ENCODE results near the gene ZFYVE9. TPM values are rescaled to one million over a fixed set of nuclear protein-coding genes. Genes with fewer than 3 reads are reported as not detected.

Gene ZFYVE9
- total and polyA plus RNA-seq, 2 experiments from 2014 or later: 5.4 to 27.3 TPM

DNA sequence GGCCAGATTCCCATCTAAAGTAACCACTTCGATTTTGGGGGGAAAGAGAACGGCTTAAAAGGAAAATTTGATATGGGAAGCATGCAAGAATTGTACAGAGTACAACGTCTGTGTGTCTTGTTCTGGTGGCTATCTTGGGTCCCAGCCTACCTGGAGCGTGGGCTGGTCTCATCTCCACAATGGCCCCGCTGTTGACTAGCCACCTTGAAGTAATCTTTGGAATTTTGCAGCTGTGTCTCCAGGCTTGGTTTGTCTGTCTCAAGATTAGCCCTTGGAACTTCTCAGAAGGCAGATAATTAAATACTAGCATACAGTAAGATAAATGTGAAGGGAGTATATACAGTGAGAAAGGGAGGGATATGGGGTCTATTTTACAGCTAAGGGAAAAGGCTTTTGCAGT is 225.4 kb downstream of the ZFYVE9 start:
- Histone ChIP-seq H3K36me3 (ENCODE audit: insufficient read depth) (peaks cover 15% of the 10 kb centered on the region; the same call in 1 of the 2 replicates), H2AFZ (peak overlapping the region; percentile 97; the same call in 1 of the 2 replicates), H3K4me2 (peak overlapping the region; percentile 81; the same call in 1 of the 2 replicates), H4K20me1 (replicated peaks; ENCODE audit: insufficient read depth) (no peaks in the 10 kb centered on the region), H3F3A (replicated peaks; ENCODE audit: low read depth) (peaks cover 4% of the 10 kb centered on the region; the same call in 1 of the 2 replicates), H3K79me2 (replicated peaks; ENCODE audit: insufficient read depth) (peaks cover 11% of the 10 kb centered on the region; the same call in 1 of the 2 replicates), H3K4me1 (ENCODE audit: insufficient read depth) (peaks cover 21% of the 10 kb centered on the region), H3K27ac (ENCODE audit: low read depth) (no peak overlapping the region), H3K27me3 (ENCODE audit: insufficient read depth) (no peaks in the 10 kb centered on the region), H3K9me2 (ENCODE audit: insufficient read depth) (no peaks in the 10 kb centered on the region), H3K4me3 (peak overlapping the region; percentile 95)
- TF ChIP-seq, protein P1, sequence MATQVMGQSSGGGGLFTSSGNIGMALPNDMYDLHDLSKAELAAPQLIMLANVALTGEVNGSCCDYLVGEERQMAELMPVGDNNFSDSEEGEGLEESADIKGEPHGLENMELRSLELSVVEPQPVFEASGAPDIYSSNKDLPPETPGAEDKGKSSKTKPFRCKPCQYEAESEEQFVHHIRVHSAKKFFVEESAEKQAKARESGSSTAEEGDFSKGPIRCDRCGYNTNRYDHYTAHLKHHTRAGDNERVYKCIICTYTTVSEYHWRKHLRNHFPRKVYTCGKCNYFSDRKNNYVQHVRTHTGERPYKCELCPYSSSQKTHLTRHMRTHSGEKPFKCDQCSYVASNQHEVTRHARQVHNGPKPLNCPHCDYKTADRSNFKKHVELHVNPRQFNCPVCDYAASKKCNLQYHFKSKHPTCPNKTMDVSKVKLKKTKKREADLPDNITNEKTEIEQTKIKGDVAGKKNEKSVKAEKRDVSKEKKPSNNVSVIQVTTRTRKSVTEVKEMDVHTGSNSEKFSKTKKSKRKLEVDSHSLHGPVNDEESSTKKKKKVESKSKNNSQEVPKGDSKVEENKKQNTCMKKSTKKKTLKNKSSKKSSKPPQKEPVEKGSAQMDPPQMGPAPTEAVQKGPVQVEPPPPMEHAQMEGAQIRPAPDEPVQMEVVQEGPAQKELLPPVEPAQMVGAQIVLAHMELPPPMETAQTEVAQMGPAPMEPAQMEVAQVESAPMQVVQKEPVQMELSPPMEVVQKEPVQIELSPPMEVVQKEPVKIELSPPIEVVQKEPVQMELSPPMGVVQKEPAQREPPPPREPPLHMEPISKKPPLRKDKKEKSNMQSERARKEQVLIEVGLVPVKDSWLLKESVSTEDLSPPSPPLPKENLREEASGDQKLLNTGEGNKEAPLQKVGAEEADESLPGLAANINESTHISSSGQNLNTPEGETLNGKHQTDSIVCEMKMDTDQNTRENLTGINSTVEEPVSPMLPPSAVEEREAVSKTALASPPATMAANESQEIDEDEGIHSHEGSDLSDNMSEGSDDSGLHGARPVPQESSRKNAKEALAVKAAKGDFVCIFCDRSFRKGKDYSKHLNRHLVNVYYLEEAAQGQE (IDR thresholded peaks at IDR 0.05; ENCODE audit: unreplicated experiment): no peak
- TF ChIP-seq EZH2phosphoT487 (IDR thresholded peaks at IDR 0.05; ENCODE audit: unreplicated experiment) (no peak), ZNF114 (CRISPR knock-in tag; IDR thresholded peaks at IDR 0.05) (no peak), CTCF (conservative IDR thresholded peaks at IDR 0.05; ENCODE audit: low read depth in 2 of 2) (no peak), NANOG (IDR thresholded peaks at IDR 0.05; ENCODE audit: borderline replicate concordance) (no peak), JUNB (IDR thresholded peaks at IDR 0.05; ENCODE audit: unreplicated experiment) (no peak)
- no peak for DNase-seq (ENCODE audit: low spot score)
- peaks cover 22% of the 10 kb centered on the region; the same call in 2 of the 3 replicates for H3K4me1 Mint-ChIP-seq
- no peak overlapping the region for H3K27ac Mint-ChIP-seq
- peaks cover 18% of the 10 kb centered on the region for H3K27me3 Mint-ChIP-seq (ENCODE audit: insufficient read depth, low read depth, poor library complexity)
- ATAC-seq: no peak
- peaks cover 22% of the 10 kb centered on the region for H3K36me3 Mint-ChIP-seq (ENCODE audit: low read depth)
- H3K9me3 Mint-ChIP-seq: no peaks in the 10 kb centered on the region
- peak overlapping the region; percentile 96 for H3K4me3 Mint-ChIP-seq

DNA sequence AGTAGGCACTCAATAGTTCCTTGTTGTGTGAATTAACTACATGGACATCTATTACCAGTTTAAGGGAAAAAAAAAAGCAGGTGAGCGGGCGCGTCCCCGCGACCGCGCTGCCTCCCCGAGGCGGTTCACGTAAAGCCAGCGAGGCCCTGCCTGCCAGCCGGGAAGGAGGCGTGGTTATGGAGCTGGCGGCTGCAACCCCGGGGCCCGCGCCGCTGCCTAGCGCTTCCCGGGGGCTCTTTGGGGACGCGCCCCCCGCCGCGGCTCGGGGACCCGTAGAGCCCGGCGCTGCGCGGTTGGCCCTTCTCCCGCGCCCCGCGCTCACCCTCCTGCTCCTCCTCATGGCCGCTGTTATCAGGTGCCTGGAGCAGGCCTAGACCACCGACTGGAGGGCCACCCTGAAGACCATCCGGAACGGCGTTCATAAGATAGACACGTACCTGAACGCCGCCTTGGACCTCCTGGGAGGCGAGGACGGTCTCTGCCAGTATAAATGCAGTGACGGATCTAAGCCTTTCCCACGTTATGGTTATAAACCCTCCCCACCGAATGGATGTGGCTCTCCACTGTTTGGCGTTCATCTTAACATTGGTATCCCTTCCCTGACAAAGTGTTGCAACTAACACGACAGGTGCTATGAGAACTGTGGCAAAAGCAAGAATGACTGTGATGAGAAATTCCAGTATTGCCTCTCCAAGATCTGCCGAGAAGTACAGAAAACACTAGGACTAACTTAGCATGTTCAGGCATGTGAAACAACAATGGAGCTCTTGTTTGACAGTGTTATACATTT is 226.7 kb downstream of the ZFYVE9 start:
- peaks cover 25% of the 10 kb centered on the region for H3K36me3 ChIP-seq (ENCODE audit: insufficient read depth)
- H2AFZ ChIP-seq: peak overlapping the region; percentile 86
- peaks cover 17% of the 10 kb centered on the region for H3K27me3 Mint-ChIP-seq (ENCODE audit: insufficient read depth, low read depth, poor library complexity)

More for the DNA sequence above, 226.7 kb downstream of the ZFYVE9 start:
- H3K27ac Mint-ChIP-seq: no peak overlapping the region
- H3K27ac ChIP-seq (ENCODE audit: low read depth): no peak overlapping the region
- DNase-seq (ENCODE audit: low spot score) (peak; percentile 86), ATAC-seq (peak; percentile 43)
- H3F3A ChIP-seq (replicated peaks; ENCODE audit: low read depth): peaks cover 4% of the 10 kb centered on the region; the same call in 1 of the 2 replicates
- no peaks in the 10 kb centered on the region for H3K9me3 Mint-ChIP-seq
- no peaks in the 10 kb centered on the region for H3K27me3 ChIP-seq (ENCODE audit: insufficient read depth)
- peaks cover 21% of the 10 kb centered on the region for H3K4me1 ChIP-seq (ENCODE audit: insufficient read depth)
- no peaks in the 10 kb centered on the region for H3K9me2 ChIP-seq (ENCODE audit: insufficient read depth)
- H4K20me1 ChIP-seq (replicated peaks; ENCODE audit: insufficient read depth): peaks cover 2% of the 10 kb centered on the region; the same call in 1 of the 2 replicates
- peaks cover 11% of the 10 kb centered on the region; the same call in 1 of the 2 replicates for H3K79me2 ChIP-seq (replicated peaks; ENCODE audit: insufficient read depth)
- H3K4me2 ChIP-seq: peak overlapping the region; percentile 85
- peak; percentile 21 to 42; a peak in 2 of 4 replicates for TF ChIP-seq CTCF (conservative IDR thresholded peaks at IDR 0.05; ENCODE audit: low read depth in 2 of 2)
- TF ChIP-seq, protein P1 (IDR thresholded peaks at IDR 0.05; ENCODE audit: unreplicated experiment): no peak
- peak overlapping the region; percentile 67 for H3K4me3 ChIP-seq
- peaks cover 29% of the 10 kb centered on the region for H3K36me3 Mint-ChIP-seq (ENCODE audit: low read depth)
- H3K4me3 Mint-ChIP-seq: peak overlapping the region; percentile 70
- H3K4me1 Mint-ChIP-seq: peaks cover 22% of the 10 kb centered on the region; the same call in 2 of the 3 replicates

Measured in GM23338 (cell line).